ENCODE data around the gene RIBC2.

DNA sequence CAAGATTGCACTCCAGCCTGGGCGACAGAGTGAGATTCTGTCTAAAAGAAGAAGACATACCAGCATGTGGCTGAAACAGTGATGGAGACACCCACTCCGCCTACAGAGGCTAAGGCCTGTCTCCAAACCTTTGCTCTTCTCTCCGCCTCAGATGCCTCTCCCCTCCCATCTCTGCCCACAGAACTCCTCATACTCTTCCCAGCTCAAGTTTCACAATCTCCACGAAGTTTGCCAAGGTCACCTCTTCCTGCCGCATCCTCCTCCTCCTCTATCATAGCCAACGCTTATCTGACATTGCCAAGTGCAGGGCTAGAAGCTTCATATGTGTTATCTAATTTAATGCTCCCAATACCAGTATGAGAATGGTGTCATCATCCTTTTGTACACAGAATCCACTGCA lies 63.3 kb downstream of the RIBC2 start:
- no peak for TF ChIP-seq CTCF (IDR thresholded peaks at IDR 0.05)
- no peak for TF ChIP-seq POLR2A (IDR thresholded peaks at IDR 0.05)

Data from body of pancreas (tissue), 4 donors.